ENCODE measurements around the gene ANKS1B. TPM values are rescaled to one million over a fixed set of nuclear protein-coding genes. Genes with fewer than 3 reads are reported as not detected.
A peak's percentile ranks its signal among the peaks of the same experiment; 100 is the strongest.
"Not testable (repeated sequence)": the region's sequence is repeated elsewhere in the genome, so short reads cannot be mapped to it uniquely, and the experiment has no call there.

The ANKS1B gene
- total RNA-seq, 1 experiment from 2014 or later = 0.61 TPM

DNA sequence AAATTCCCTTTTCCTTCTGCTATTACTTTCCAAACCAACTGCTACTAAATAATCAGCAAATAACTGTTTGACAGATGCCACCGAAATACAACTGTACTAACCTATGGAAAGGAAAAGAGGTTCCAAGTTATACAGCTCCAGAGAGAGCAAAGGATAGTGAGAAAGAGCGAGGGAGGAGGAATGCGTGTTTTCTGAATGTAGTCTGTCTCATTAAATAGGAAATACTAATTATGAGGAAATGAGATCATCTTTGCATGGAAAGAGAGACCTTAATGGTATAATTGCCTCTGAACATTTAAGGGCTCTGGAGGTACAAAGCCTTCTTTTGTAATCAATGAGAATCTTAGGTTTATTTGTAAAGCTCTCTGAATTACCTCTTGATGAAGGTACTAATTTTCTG is 1144.4 kb downstream of the ANKS1B start:
- Mint-ChIP-seq H3K4me3 (ENCODE audit: unreplicated experiment) (no peak overlapping the region), H3K9me3 (ENCODE audit: unreplicated experiment) (no peaks in the 10 kb centered on the region), H3K27me3 (ENCODE audit: insufficient read depth, unreplicated experiment) (peaks cover 22% of the 10 kb centered on the region), H3K27ac (ENCODE audit: unreplicated experiment) (no peak overlapping the region), H3K36me3 (ENCODE audit: insufficient read depth, unreplicated experiment) (no peaks in the 10 kb centered on the region), H3K4me1 (ENCODE audit: low read depth, unreplicated experiment) (no peaks in the 10 kb centered on the region)
- Histone ChIP-seq H3K4me3 (ENCODE audit: low read depth, low read length) (no peak overlapping the region), H3K4me1 (no peaks in the 10 kb centered on the region), H3K27me3 (replicated peaks; ENCODE audit: control insufficient read depth, insufficient read depth, low read length) (no peaks in the 10 kb centered on the region), H3K9me3 (no peaks in the 10 kb centered on the region), H3K36me3 (ENCODE audit: control insufficient read depth, insufficient read depth, low read length) (no peaks in the 10 kb centered on the region)
- ChIA-PET CTCF (no interaction called here), POLR2A (no interaction called here)
- no peak for DNase-seq
- TF ChIP-seq, protein P1, sequence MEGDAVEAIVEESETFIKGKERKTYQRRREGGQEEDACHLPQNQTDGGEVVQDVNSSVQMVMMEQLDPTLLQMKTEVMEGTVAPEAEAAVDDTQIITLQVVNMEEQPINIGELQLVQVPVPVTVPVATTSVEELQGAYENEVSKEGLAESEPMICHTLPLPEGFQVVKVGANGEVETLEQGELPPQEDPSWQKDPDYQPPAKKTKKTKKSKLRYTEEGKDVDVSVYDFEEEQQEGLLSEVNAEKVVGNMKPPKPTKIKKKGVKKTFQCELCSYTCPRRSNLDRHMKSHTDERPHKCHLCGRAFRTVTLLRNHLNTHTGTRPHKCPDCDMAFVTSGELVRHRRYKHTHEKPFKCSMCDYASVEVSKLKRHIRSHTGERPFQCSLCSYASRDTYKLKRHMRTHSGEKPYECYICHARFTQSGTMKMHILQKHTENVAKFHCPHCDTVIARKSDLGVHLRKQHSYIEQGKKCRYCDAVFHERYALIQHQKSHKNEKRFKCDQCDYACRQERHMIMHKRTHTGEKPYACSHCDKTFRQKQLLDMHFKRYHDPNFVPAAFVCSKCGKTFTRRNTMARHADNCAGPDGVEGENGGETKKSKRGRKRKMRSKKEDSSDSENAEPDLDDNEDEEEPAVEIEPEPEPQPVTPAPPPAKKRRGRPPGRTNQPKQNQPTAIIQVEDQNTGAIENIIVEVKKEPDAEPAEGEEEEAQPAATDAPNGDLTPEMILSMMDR (IDR thresholded peaks at IDR 0.05; ENCODE audit: insufficient read depth in 1 of 2, low read depth in 1 of 2, low read length in 1 of 2, severe bottlenecking in 1 of 2, unreplicated experiment in 1 of 2) = no peak
- no TSS peak for BruUV-seq (replicated peaks)
- intact Hi-C loops (cut with micrococcal nuclease; ENCODE audit: unreplicated experiment) = no loop called here

DNA sequence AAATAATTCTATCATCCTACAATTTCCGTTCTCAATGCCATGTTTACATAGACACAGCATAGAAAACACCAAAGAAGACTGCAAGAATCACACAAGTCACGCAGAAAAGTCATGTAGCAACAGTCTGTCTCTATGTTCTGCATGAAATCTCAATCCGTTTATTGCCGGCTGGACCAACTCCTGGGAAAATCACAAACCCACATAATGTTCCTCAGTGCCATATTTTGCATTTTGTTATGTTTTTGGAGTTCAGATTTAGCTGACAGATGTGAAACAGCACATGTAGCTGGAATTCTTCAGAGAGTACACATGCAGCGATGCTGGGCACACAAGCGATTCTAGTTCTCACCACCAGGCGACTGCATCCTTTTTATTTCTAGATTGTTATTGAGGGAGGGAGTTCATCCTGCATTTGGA is 1146.5 kb downstream of the ANKS1B start:
- Mint-ChIP-seq H3K27ac (ENCODE audit: unreplicated experiment) (no peak overlapping the region), H3K4me3 (ENCODE audit: unreplicated experiment) (no peak overlapping the region), H3K4me1 (ENCODE audit: low read depth, unreplicated experiment) (no peaks in the 10 kb centered on the region), H3K27me3 (ENCODE audit: insufficient read depth, unreplicated experiment) (peaks cover 26% of the 10 kb centered on the region), H3K9me3 (ENCODE audit: unreplicated experiment) (no peaks in the 10 kb centered on the region), H3K36me3 (ENCODE audit: insufficient read depth, unreplicated experiment) (no peaks in the 10 kb centered on the region)
- Histone ChIP-seq H3K4me3 (ENCODE audit: low read depth, low read length) (no peak overlapping the region), H3K4me1 (no peaks in the 10 kb centered on the region), H3K27me3 (replicated peaks; ENCODE audit: control insufficient read depth, insufficient read depth, low read length) (no peaks in the 10 kb centered on the region), H3K9me3 (no peaks in the 10 kb centered on the region), H3K36me3 (ENCODE audit: control insufficient read depth, insufficient read depth, low read length) (no peaks in the 10 kb centered on the region)
- TF ChIP-seq, protein P1 (IDR thresholded peaks at IDR 0.05; ENCODE audit: insufficient read depth in 1 of 2, low read depth in 1 of 2, low read length in 1 of 2, severe bottlenecking in 1 of 2, unreplicated experiment in 1 of 2) = peak; percentile 36 to 63
- ChIA-PET POLR2A (no interaction called here), CTCF (no interaction called here)
- no peak for DNase-seq
- intact Hi-C loops (cut with micrococcal nuclease; ENCODE audit: unreplicated experiment) = no loop called here
- BruUV-seq (replicated peaks) = no TSS peak

DNA sequence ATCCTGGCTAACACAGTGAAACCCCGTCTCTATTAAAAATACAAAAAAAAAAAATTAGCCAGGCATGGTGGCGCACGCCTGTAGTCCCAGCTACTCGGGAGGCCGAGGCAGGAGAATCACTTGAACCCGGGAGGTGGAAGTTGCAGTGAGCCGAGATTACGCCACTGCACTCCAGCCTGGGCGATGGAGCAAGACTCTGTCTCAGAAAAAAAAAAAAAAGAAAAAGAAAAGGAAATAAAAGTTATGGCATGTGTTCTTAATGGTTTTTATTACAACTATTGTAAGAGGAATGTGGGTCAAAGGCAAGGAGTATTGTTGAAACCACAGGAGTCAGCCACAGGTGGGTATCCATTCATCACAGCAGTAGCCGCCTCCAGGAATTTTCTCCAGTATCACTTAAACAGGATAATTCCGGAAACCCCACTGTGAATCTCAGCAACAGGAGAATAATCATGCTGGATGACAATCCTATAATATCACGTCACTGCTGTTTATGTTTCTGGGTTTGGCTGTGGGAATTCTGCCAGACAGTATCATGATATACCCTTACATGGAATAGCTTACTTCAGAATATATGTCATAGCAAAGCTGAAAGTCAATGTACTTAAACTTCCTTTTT is 1147.5 kb downstream of the ANKS1B start:
- H3K4me3 Mint-ChIP-seq (ENCODE audit: unreplicated experiment); H3K27ac Mint-ChIP-seq (ENCODE audit: unreplicated experiment); DNase-seq; H3K9me3 Mint-ChIP-seq (ENCODE audit: unreplicated experiment); H3K36me3 ChIP-seq (ENCODE audit: control insufficient read depth, insufficient read depth, low read length); H3K4me1 ChIP-seq; H3K4me3 ChIP-seq (ENCODE audit: low read depth, low read length); CTCF ChIA-PET; H3K9me3 ChIP-seq; H3K27me3 ChIP-seq (replicated peaks; ENCODE audit: control insufficient read depth, insufficient read depth, low read length); intact Hi-C loops (cut with micrococcal nuclease; ENCODE audit: unreplicated experiment); BruUV-seq (replicated peaks); H3K36me3 Mint-ChIP-seq (ENCODE audit: insufficient read depth, unreplicated experiment); POLR2A ChIA-PET; H3K4me1 Mint-ChIP-seq (ENCODE audit: low read depth, unreplicated experiment): not testable (repeated sequence)
- peaks cover 28% of the 10 kb centered on the region for H3K27me3 Mint-ChIP-seq (ENCODE audit: insufficient read depth, unreplicated experiment)

DNA sequence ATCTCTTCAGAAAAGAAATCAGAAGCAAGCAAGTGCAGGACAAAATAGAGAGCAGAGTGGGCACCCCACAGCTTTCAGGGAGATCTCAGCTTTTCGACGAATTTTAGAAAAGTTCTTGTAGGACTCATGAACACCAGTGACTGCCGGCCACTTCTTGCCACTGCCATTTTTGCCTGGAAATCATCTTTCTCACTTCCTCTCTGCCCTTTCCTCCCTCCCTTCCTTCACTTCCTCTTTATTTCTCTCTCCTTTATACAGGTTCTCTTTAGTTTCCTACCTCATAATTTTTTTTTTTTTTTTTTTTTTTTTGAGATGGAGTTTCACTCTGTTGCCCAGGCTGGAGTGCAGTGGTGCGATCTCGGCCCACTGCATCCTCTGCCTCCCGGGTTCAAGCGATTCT is 1154.1 kb downstream of the ANKS1B start:
- intact Hi-C loops (cut with micrococcal nuclease; ENCODE audit: unreplicated experiment) = no loop called here
- Mint-ChIP-seq H3K9me3 (ENCODE audit: unreplicated experiment) (no peaks in the 10 kb centered on the region), H3K36me3 (ENCODE audit: insufficient read depth, unreplicated experiment) (no peaks in the 10 kb centered on the region), H3K27me3 (ENCODE audit: insufficient read depth, unreplicated experiment) (peaks cover 6% of the 10 kb centered on the region), H3K4me3 (ENCODE audit: unreplicated experiment) (no peak overlapping the region), H3K27ac (ENCODE audit: unreplicated experiment) (no peak overlapping the region), H3K4me1 (ENCODE audit: low read depth, unreplicated experiment) (no peaks in the 10 kb centered on the region)
- POLR2A ChIA-PET = no interaction called here
- TF ChIP-seq, protein P1 (IDR thresholded peaks at IDR 0.05; ENCODE audit: insufficient read depth in 1 of 2, low read depth in 1 of 2, low read length in 1 of 2, severe bottlenecking in 1 of 2, unreplicated experiment in 1 of 2) = no peak
- DNase-seq = no peak
- Histone ChIP-seq H3K36me3 (ENCODE audit: control insufficient read depth, insufficient read depth, low read length) (no peaks in the 10 kb centered on the region), H3K4me1 (peaks cover 15% of the 10 kb centered on the region), H3K4me3 (ENCODE audit: low read depth, low read length) (no peak overlapping the region), H3K27me3 (replicated peaks; ENCODE audit: control insufficient read depth, insufficient read depth, low read length) (no peaks in the 10 kb centered on the region), H3K9me3 (no peaks in the 10 kb centered on the region)
- CTCF ChIA-PET = no interaction called here
- no TSS peak for BruUV-seq (replicated peaks)

Data from Caco-2 (cell line).